Esophagus mucosa (tissue), 1 donor: ENCODE results near the gene TMEM272. TPM values are rescaled to one million over a fixed set of nuclear protein-coding genes. Genes with fewer than 3 reads are reported as not detected.

Experiments used
- ATAC-seq: fragments of 200-7000 bp; cut with Tn5 transposase; one replicate; pipeline ENCODE4 v1.9.1; 2020
- total RNA-seq: library from RNA; stranded (reverse); gene quantifications from one replicate; pipeline ENCODE4 v1.2.4, GENCODE V29; 2023
- donor health status: DM: yes; HTN: yes; CAD: no.

Gene TMEM272
- total RNA-seq, 1 donor from 2014 or later, result not detected

DNA sequence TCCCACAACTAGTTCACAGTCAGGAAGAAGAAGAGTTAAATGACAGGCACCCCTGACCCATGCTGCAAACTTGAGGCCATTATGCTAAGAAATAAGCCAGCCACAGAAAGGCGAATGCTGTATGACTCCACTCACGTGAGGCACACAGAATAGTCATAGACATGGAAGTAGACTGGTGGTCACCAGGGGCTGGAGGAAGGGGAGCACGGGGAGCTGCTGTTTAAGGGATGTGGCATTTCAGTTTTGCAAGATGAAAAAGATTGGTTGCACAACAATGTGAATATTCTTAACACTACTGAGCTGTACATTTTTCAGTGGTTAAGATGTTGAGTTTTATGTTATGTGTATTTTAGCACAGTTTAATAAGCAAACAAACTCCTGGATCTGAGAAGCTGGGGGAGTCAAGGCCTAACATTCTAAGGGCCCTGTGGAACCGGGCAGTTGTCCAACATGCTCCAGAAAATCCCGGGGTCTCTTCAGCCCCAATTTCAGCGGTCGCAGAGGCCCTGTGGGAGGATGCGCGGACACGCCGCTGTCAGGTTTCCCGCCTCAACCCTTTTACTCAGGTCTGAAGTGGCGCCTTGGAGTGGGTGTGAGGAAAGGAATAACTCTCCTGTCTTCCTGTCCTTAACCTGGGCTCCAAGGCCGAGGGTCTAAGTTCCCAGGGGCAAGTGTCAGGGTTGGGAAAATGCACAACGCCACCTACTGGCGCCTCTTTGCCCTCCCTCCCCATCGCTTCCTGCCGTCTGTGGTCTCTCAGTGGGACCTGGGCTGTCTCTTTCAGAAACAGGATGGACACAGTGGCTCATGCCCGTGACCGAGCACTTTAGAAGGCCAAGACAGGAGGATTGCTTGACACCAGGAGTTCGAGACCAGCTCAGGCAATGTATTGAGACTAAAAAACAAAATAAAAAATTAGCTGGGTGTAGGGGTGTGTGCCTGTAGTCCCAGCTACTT is 4.4 kb upstream of the TMEM272 start:
- no peak for ATAC-seq

DNA sequence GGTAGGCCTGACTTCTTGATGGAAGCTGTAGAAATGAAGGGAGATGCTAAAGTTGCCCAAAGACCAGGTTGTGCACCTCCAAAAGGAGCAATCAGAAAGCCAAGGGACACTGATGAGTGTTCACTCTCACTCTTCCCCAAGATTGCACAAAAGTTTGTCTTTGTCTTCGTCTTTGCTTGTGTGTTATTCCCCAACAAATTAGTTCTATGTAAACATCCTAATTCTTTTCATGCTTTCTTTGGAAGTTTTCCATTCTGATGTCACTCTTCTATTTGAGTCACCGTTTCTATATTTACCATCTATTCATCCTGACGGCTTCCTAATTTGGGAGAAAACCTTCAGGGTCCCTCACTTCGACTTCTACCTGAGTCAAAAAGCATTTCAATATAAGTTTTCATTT is 3.7 kb upstream of the TMEM272 start:
- ATAC-seq, result no peak

DNA sequence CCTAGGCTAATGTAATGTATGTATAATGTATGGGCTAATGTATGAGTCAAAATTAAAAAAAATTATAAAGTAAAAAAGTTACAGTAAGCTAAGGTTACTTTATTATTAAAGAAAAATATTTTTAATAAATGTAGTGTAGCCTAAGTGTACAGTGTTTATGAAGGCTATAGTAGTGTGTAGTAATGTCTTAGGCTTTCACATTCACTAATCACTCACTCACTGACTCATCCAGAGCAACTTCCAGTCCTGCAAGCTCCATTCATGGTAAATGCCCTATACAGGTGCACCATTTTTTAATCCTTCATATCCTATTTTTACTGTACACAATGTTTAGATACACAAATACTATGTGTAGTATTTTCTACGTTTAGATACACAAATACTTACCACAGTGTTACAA is 1.8 kb upstream of the TMEM272 start:
- peak; percentile 70 for ATAC-seq

DNA sequence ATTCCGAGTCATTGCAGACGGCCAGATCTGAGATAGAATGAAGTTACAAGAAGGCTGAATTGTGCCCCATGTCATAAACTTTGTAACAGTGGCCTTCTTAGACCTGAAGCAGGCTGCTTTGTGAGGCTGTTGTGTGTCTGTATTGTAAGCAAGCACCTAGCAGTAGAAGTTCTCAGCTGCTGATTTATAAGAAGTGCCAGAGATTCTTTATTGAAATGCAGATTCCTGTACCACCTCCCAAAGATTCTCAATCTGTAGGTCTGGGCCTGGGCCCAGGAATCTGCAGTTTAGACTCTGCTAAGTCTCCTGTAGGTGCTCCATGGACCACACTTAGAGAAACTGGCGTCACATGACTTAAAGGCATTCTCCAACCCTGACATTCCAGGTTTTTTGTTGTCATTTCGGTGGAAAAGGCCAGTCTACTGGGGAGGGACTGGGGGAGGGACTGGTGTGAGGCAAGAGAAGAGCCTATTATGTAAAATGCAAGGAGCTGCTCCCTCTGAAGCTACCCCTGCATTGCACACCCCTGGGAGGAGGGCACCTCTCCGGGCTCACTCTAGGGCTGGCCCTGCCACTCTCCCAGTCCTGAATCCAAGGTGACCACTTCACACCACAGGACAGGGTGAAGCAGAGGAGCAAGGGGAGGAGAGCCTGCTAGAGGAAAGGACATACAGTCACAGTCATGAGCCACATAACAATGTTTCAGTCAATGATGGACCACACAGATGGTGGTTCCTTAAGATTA is 769 bp upstream of the TMEM272 start:
- peak; percentile 35 for ATAC-seq

DNA sequence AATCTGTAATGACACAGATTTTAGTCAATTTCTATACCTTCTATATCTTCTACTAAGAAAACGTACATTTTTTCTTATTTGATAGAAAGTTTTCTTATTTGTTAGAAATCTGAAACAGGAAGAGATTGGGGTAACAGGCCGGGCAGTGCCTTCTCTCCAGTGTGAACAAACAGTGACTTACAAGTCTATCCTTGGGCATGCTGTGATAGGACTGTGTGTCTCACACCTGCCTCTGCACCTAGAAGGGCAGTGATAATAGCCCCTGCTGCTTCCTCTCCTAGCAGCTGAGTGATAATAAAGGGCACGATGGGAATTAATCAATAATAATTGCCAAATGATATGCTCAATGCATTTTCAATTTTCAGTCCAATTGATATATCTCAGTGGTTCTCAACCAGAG is 1.4 kb downstream of the TMEM272 start:
- no peak for ATAC-seq

DNA sequence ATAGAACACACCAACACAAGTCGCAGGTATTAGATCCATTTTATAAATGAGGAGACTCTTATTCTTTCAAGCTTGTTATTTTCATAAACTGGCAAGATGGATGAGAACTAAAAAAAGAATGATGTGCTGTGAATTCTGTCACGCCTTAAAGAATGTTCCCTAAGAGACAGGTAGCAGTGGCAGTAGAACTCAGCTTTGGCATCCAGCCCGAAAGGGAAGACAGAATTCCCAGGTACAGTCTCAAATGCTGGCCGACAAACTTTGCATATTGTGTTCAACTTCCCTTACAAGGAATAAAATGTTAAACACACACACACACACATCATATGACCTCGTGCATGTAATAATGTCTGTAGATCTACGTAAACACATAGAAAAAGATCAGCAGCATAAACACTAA is 3.2 kb downstream of the TMEM272 start:
- no peak for ATAC-seq

DNA sequence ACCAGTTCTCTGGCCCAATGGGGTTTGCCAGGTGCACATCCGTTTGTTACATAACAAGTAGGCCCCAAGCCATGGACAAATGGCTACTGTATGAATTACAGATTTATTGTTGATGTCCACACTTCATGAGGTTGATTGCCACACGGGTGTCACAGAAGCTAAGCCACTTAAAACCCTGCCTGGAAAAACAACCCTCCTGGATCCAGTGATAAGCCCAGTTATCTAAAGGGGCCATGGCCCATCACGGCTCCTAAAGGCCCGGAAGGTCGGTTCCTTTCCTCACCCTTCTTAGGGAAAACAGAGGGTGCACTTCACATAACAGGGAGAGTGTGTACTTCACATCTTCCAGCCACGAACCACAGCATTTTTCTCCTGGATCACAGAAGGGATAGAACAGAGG is 4.1 kb downstream of the TMEM272 start:
- no peak for ATAC-seq

DNA sequence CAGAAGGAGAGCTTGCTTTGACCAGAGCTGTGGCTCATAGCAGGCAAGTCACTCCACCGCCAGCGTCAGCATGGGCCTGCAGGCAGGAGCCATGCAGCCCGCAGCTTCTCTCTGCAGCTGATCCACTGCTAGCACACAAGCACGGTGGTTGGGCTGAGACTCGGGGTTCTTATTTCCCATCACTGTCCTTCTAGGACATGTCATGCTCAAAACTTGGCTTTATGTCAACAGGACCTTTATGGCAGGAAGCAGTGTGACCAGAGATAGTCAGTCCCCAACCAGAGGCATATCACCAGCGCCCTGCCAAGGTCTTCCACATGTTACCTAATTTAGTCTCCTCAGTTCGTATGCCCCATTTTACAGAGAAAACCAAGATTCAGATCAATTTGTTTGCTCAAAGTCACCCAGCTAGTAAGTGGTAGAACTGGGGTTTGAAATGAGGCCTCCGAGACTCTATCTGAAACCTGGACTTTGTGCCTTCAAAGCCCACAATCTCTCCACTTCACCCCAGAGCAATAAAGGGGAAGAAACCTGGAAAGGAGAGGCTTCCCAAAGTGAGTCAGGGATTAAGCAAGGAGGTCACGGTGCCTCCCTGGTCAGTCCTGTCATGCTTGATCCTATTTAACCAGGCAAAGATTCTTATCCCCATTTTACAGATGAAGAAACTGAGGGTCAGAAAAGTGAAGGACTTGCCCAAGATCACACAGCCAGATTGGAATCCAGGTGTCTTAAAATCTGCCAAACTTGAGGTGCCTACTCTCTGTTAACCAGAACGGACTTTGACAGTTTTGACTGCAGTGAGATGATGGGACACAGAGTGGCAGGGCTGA is 5.1 kb downstream of the TMEM272 start:
- ATAC-seq, result no peak

DNA sequence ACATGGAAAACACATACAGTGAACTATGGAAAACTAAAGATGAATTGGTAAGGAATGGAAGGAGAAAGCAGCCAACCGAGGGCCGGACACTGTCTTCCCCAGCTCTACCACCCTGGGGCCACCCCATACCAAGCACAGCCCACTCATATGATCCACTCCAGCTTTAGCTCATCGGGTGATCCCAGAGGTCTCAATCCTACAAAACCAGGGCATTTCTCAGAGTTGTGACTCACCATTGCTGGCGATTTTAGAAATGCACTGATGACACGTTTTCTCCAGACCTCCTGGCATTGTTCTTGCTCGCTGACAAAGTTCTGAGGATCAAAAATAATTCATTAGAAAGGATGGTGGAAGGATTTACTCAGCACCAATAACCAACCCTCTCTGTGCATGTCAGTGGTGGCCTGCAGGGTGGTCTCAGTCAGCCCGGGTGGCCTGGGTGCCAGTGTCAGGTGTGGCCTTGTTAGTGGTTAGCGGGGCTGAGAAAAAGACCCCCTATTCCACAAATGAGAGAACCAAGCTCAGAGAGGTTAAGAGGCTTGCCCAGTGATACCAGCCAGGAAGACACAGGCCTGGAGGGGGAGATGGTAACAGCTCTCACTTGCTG is 6.6 kb downstream of the TMEM272 start:
- no peak for ATAC-seq

DNA sequence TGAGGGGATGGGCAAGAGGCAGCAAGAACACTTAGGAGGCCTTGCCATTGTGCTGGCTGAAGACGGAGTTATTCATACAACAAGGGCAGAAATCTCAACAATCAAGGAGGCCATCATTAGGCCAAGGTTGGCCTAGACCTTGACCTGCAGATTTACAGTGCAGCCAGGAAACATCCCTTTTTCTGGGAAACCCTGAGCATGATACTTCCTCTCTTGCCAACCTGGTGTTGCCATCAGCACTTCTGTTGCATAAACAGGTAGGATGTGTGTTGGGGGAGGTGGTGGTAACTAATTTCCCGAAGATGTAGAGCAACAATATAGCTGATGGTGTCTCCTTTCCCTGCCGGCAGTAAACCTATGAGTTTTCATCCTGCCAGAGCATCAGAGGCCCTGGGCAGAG is 8.0 kb downstream of the TMEM272 start:
- ATAC-seq, result no peak

DNA sequence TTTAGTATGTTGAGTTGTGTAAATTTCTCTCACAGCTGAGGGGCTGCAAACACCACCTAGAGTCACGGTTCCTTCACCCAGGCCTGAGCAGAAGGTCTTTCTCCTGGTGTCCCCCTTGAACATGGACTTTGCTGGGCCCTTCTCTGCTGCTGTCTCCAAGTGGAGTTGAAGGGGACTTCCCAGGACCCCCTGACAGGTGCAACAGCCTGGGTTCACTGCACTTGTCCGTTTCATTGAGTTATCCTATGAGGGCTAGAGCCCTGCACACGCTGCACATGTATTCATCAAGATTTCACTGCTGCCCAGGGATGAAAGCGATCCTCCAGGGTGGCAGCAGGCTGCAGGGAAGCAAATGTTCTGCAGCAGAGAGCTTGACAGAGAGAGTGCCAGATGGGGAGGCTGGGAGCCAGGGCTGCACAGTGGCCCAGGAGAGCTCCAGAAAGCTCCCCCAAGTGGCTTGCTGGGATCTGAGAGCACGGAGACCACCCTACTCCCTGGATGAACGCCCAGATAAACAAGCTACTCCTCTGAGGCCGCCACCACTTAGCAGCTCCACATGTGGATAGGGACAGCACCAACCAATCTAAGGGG is 10.3 kb downstream of the TMEM272 start:
- ATAC-seq, result no peak

DNA sequence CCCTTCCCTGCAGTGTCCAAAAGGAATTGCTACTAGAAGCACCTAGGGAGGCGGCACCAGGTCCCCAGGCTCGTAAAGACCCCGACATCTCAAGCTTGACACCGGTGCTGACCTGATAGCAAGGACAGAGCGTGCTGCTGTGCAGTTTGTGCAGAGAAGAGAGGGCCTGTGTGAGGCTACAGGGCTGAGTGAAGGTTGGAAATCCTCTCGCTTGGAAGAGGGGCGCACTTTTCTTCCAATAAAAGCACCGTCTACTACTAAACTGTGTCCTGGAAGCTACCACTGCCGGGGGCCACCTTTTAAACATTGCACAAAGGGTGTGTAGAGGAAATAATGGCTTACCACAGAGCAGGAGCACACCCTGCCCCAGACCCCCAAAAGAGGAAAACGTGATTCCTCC is 11.0 kb downstream of the TMEM272 start:
- no peak for ATAC-seq

DNA sequence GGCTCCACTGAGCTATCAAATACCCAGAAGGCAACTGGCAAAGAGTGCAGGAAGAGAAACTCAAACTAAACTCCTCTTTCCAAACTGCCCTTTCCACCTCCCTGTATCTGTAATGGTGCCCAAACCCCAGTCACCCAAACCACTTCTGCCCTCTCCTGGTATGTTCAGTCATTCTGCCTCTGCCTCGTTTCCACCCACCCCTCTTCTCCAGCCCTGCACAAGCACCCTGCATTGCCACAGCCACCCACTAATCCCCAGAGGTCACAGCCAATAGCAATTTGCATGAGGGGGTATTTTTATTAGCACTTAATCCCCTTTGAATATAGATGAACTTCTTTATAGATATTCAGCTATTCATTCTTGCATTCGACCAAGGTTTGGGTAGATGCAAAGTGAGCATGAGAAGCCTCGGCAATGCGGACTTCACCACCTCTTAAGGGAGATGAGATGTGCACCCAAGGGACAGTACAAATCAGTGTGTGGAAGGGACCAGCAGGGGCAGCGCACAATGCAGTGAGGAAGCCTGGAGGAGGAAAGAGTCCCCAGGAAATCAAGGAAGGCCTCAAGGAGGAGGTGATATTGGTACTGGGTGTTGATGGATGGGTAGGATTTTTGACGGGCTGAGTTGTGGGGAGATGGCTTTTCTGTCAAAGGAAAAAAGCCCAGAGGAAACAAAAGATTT is 12.4 kb downstream of the TMEM272 start:
- ATAC-seq, result peak; percentile 75

DNA sequence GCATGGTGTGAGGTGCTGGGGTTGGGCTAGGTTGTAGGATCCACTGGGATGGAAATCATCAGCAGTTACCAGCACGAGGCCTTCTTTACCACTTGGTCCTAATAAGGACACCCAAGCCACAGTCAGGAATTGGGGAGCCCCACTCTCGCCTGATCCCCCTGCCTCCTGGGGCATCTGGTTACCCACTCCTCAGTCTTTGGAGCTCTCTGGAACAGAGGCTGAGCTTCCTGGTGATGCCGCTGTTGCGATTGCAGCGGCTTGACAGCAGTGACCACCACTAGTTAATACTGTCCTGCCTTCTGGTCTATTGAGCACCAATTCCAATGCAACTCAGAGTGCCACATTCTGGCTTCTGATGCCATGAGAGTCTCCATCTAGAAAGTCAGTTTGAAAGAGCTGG is 13.5 kb downstream of the TMEM272 start:
- no peak for ATAC-seq

DNA sequence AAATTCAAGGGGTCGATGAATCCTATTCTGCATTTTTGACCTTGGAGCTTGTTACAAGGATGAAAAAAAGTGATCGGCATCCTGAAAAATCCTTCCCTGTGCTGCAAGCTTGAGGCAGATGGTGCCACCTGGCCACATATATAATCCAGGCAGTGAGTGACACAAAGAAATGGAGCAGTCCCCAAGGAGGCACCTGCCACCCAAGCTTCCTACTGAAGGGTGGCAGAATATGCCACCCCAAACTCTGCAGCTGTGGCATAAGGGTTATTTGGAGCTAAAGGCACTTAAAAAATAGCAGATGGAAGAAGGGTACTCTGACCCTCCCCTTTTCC is 15.4 kb downstream of the TMEM272 start:
- ATAC-seq, result no peak

DNA sequence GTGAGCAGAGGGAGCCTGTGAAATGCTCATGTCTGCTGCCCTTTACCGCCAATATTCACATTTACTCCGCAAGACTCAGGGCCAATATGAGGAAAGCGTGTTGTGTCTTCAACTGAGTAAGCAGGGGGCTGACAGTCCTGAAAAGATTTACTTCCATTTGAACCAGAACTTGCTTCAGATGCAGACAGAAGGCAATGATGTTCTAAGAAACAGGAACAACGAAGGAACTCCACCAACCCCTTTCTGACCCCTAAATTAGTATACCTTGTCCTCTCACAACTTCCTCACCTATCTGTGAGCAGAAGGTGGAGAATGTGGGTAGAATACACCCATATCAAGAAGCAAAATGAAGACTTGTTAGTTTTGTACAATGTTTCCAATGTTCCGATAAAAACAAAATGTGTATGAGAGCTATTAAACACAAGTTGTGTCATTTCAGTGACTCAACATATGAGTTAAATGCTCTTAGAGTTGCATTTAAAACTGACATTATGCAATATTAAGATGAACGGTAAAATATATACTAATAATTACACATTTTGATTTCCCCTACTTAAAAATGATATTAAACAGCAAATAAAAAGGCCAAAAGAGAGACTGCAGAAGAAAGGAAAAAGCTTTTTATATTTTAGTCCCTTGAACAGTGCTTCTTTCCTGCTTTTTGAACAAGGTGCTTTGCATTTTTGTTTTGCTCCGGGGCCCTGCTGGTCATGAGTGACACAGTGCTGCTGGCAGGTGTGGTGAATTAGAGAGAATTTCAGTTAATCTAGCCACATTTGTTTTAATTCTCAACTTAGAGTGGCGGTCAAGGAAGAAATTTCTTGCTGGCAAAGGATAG is 16.0 kb downstream of the TMEM272 start:
- ATAC-seq, result no peak

DNA sequence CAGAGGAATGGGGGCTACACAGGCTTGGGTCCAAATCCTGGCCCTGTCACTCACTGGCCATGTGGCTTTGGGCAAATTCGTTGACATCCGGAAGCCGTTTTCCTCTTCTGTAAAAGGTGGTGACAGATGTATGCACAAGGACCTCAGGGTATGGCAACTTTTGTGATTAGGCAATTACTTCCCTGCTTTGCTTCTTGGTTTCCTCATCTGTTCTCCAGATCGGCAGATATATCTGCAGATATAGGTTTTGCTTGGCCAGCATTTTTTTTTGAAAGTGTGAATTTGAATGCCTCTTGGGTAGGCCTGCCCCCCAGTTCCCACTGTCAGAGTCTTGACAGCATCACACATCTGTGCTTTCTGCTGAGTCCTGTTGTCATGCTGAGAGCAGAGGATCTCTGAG is 17.7 kb downstream of the TMEM272 start:
- no peak for ATAC-seq

DNA sequence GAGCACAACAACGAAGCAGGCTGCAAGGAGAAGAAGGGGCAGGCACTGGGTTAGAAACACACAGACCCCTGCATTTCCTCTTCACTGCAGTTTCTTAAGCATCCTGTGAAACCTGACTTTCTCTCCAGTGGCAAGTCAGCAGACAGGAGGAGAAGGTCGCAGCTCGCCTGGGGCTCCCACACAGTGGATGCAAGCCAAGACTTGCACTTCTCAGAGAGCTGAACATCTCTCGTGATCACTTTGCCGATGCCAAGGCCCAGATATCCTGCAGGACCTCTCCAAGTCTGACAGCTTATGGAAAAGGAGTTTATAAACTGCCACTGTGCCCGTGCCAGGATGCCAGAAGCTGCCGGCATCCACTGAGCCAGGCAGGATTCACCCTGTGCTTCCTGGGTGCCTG is 18.4 kb downstream of the TMEM272 start:
- ATAC-seq, result peak; percentile 7

DNA sequence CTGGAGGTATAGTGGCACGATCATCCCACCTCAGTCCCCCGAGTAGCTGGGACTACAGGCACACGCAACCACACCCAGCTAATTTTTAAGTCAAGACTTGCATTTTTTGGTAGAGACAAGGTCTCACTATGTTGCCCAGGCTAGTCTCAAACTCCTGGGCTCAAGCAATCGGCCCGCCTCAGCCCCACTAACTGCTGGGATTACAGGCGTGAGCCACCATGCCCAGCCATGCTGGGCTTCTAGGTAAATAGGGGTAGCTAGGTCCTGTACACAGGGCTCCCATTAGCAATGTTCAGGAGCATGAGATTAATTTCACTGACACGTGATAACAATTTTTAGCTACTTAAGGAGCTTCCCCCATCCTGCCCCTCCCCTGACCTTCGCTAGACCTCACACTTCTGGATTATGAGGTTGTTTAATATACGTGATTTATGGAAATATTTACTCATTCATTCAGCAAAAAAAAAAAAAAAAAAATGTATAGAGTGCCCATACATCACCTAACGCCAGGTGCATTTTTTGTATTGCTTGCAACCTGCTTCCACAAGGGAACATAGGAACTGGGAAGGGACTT is 19.2 kb downstream of the TMEM272 start:
- ATAC-seq, result no peak

DNA sequence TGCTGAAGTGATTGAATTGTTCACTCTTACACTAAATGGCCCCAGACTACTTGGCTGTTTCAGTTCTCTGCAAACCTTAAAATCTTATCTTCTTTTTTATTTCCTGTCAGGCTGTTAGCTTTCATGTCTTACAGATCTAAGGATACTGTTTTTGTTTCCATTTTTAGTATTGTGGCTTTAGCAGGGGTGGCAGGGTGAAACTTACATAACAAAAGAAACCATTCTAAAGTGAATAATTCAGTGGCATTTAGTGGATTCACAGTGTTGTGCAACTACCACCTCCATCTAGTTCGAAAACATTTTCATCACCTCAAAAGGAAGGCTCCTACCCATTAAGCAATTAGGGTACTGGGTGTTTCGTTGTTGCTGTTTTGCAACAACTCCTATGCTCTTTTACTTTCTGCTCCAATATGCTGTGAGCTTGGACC is 19.8 kb downstream of the TMEM272 start:
- ATAC-seq, result no peak
